GM12891 (cell line): ENCODE data around the gene DMAC2.
A peak's percentile ranks its signal among the peaks of the same experiment; 100 is the strongest.
"Not testable (repeated sequence)": the region's sequence is repeated elsewhere in the genome, so short reads cannot be mapped to it uniquely, and the experiment has no call there.

Experiments
- DNase-seq: peaks from one replicate; pipeline ENCODE4 v3.0.0; 2011; ENCODE audit warnings: low spot score; ENCODE audit not compliant: insufficient read length
- FAIRE-seq: peaks from 2 replicates; lab custom pipeline; 2011; peaks lifted over from hg19 to GRCh38; lab: Jason Lieb, UNC
- PAX5 ChIP-seq: IDR thresholded peaks from 2 replicates; pipeline ENCODE4 v1.6.1; 2011; ENCODE audit warnings: low read length, moderate library complexity, mild to moderate bottlenecking; ENCODE audit not compliant: insufficient read depth, severe bottlenecking
- POLR2A ChIP-seq: IDR thresholded peaks from 2 replicates; pipeline ENCODE4 v1.6.1; 2011; ENCODE audit warnings: low read depth, low read length, control low read depth
- POLR2AphosphoS5 ChIP-seq: IDR thresholded peaks from 2 replicates; pipeline ENCODE4 v1.6.1; 2011; ENCODE audit warnings: low read depth, low read length, control low read depth
- POU2F2 ChIP-seq: IDR thresholded peaks from 2 replicates; pipeline ENCODE4 v1.6.1; 2011; ENCODE audit warnings: low read depth, mild to moderate bottlenecking, control low read depth, low read length, moderate library complexity
- SPI1 ChIP-seq: IDR thresholded peaks from 2 replicates; pipeline ENCODE4 v1.6.1; 2011; ENCODE audit warnings: low read depth, low read length, control low read depth
- TAF1 ChIP-seq: IDR thresholded peaks from 2 replicates; pipeline ENCODE4 v1.6.1; 2011; ENCODE audit warnings: low read depth, low read length, control low read depth

DMAC2 gene

DNA sequence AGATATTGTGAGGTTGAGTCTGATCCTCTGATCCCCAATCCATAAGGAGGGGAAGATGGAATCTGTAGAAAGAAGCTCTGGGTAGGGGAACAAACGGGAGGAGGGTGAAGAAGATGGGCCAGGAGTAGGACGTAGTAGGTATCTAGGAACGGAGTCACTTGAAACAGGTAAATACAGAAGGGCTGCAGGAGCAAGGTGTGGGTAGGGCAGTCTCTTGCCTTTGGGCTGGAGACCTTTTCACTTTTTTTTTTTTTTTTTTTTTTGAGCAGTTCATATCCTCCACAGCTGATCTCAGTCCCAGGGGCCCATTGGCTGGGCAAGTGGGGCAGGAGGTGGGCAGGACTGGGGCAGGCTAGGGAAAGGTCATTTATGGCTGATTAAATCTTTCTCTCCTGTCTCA lies 40.6 kb downstream of the DMAC2 start:
- TF ChIP-seq TAF1, result no peak
- no peak for TF ChIP-seq POLR2AphosphoS5
- no peak for TF ChIP-seq POU2F2
- TF ChIP-seq SPI1, result no peak
- TF ChIP-seq POLR2A, result no peak
- no peak for TF ChIP-seq PAX5
- no peak for FAIRE-seq
- DNase-seq, result no peak

GRCh38 chr19:41398598-41398997 lies 41.1 kb downstream of the DMAC2 start:
- DNase-seq, result no peak
- no peak for FAIRE-seq
- TF ChIP-seq POU2F2, result no peak
- no peak for TF ChIP-seq PAX5
- TF ChIP-seq TAF1, result no peak
- TF ChIP-seq SPI1, result no peak
- TF ChIP-seq POLR2A, result no peak
- no peak for TF ChIP-seq POLR2AphosphoS5

- FAIRE-seq (no peak), DNase-seq (no peak)
- TF ChIP-seq POLR2A, result no peak
- no peak for TF ChIP-seq PAX5
- no peak for TF ChIP-seq POLR2AphosphoS5
- TF ChIP-seq POU2F2, result no peak
- TF ChIP-seq TAF1, result no peak
- no peak for TF ChIP-seq SPI1
Observed at GRCh38 chr19:41398050-41398418, 41.7 kb downstream of the DMAC2 start.

DNA sequence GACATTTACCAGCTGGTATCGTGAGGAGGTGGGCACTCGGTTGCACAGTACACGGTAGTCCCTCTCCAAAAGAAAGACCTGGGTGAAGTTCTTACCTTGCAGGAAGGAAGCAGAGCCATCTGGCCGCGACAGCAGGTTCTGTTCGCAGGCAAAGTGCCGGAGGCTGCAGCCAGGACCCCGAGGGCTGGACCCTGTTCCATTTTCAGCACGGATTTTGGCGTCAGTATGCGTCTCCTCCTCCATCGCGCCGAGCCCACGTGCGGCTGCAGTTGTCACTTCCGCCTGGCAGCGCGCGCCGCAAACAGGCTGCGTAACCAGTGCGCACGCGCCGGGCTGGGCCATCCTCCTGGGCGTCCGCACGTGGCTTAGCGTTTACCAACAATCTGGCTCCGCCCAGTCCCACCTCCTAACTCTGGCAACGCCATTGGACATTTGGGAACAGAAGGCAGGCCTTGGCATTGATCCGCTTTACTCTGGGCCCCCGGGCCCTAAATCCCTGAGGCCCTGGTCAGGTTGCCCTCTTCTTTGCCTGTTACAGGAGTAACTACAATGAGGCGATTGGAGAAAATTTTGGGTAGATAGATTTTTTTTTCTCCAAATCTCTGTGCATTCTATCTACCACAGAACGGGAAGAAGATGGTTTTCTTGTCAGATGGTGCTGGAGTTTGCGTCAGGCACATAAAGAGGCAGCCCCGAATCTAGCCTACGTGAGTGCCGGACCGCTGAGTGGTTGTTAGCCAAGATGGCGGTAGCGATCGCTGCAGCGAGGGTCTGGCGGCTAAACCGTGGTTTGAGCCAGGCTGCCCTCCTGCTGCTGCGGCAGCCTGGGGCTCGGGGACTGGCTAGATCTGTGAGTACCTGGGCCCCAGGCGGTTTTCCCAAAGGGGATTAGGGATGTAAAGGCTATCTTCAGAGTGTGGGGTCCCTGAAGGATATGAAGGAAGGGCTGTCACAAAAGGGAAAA lies 42.3 kb downstream of the DMAC2 start, which contains the start of the genes BCKDHA and EXOSC5:
BCKDHA (plus strand) TSS at position 733 of the 964 bp plus-strand sequence; CDS start at position 743, 10 bp downstream.
EXOSC5 (minus strand) TSS at position 274 of the 964 bp plus-strand sequence; CDS start at position 243, 31 bp downstream.
- DNase-seq, result peak; percentile 92
- TF ChIP-seq TAF1 (peak; percentile 87), SPI1 (peak; percentile 64), POLR2A (peak; percentile 81), POLR2AphosphoS5 (peak; percentile 62), PAX5 (no peak), POU2F2 (peak; percentile 55; the same call in 1 of the 2 replicates)
- peak; percentile 99 for FAIRE-seq

GRCh38 chr19:41395355-41395754 lies 44.4 kb downstream of the DMAC2 start:
- FAIRE-seq, result no peak
- no peak for DNase-seq

GRCh38 chr19:41392775-41393174 lies 46.9 kb downstream of the DMAC2 start:
- FAIRE-seq, result no peak
- TF ChIP-seq TAF1 (no peak), SPI1 (no peak), POLR2AphosphoS5 (no peak), POU2F2 (no peak), PAX5 (no peak), POLR2A (no peak)

More at GRCh38 chr19:41395355-41395754, 44.4 kb downstream of the DMAC2 start:
- TF ChIP-seq POLR2AphosphoS5 (no peak), SPI1 (no peak), PAX5 (no peak), POLR2A (no peak), TAF1 (no peak), POU2F2 (no peak)

DNA sequence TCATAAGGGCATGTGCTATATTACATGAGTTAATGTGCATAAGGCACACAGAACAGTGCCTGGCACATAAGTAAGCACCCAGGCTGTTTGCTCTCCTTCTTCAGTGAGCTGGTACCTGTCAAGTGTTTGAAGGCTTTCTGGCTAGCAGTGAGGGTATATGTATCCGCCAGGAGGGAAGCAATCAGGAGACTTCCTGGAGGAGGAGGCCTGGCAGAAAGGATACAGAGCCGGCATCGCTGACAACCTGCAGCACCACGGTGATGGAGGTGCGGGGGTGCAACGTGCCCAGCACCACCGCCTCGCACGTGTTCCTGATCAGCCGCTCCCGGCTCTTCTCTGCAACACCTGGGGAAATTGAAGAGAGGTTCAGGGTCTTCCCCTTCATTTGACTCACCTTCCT lies 48.1 kb downstream of the DMAC2 start:
- no peak for FAIRE-seq
- DNase-seq, result no peak
- no peak for TF ChIP-seq TAF1
- TF ChIP-seq PAX5, result no peak
- TF ChIP-seq POLR2AphosphoS5, result no peak
- TF ChIP-seq POLR2A, result no peak
- no peak for TF ChIP-seq POU2F2
- no peak for TF ChIP-seq SPI1

More at GRCh38 chr19:41392775-41393174, 46.9 kb downstream of the DMAC2 start:
- no peak for DNase-seq

- no peak for DNase-seq
- no peak for TF ChIP-seq POU2F2
- TF ChIP-seq POLR2A, result no peak
- TF ChIP-seq SPI1, result no peak
- TF ChIP-seq POLR2AphosphoS5, result no peak
- no peak for TF ChIP-seq PAX5
- no peak for TF ChIP-seq TAF1
- FAIRE-seq, result no peak
Observed at GRCh38 chr19:41386442-41386841, 53.3 kb downstream of the DMAC2 start.

- TF ChIP-seq POLR2A (no peak), PAX5 (no peak), POLR2AphosphoS5 (no peak)
- FAIRE-seq (no peak), DNase-seq (no peak)
Observed at GRCh38 chr19:41384351-41384750, 55.4 kb downstream of the DMAC2 start.

DNA sequence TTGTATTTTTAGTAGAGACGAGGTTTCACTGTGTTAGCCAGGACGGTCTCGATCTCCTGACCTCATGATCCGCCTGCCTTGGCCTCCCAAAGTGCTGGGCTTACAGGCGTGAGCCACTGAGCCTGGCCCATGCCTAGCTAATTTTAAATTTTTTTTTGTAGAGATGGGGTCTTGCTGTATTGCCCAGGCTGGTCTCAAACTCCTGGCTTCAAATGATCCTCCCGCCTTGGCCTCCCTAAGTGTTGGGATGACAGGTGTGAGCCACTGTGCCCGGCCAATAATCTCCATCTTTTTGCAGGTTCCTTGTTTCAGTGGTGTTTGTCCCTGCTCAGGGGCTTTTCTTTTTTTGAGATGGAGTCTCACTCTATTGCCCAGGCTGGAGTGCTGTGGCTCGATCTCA lies 58.2 kb downstream of the DMAC2 start:
- FAIRE-seq, DNase-seq: not testable (repeated sequence)
